Fibroblast of gingiva (primary cell): ENCODE measurements around the gene PDE4B.

Source experiments
- DNase-seq: peaks from one replicate; pipeline ENCODE4 v3.0.0-alpha.2; 2011; ENCODE audit warnings: low read depth

The PDE4B gene

GRCh38 chr1:66360285-66360724, 567.6 kb downstream of the PDE4B start:
- DNase-seq = no peak

- DNase-seq = no peak
These were observed 572.1 kb downstream of the PDE4B start for GRCh38 chr1:66364578-66365391.

DNA sequence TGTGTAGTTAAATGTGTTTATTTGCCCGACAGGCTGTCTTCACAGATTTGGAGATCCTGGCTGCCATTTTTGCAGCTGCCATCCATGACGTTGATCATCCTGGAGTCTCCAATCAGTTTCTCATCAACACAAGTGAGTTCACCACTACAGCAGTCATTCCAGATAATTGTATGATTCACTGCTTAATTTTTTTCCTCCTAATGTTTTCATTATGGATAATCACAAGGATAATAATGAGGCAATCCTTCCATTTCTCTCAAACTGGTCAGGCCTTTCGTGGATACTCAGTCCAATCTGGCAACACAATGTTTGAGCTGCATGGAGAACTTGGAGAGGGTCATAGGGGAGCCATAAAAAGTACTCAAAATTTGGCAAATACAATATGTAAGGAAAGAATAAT, 572.9 kb downstream of the PDE4B start:
- DNase-seq = peak; percentile 25

- DNase-seq = no peak
These were observed 573.9 kb downstream of the PDE4B start for GRCh38 chr1:66366634-66367033.

DNA sequence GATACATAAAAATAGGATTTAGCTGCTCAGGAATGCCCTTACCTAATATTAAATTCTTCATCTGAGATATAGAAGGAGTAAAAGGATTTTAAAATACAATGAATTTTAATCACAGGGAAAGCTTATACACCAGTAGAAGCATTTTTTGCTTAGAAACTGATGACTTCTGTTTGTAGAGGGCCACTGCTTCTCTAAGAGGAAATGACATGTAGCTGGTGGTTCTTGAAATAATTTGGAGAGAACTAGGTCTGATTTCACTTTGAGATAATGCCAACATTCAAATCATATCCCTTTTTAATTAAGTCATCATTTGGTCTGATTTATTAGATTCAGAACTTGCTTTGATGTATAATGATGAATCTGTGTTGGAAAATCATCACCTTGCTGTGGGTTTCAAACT, 574.7 kb downstream of the PDE4B start:
- no peak for DNase-seq

- peak; percentile 64 for DNase-seq
These were observed 575.6 kb downstream of the PDE4B start for GRCh38 chr1:66368261-66368660.

DNA sequence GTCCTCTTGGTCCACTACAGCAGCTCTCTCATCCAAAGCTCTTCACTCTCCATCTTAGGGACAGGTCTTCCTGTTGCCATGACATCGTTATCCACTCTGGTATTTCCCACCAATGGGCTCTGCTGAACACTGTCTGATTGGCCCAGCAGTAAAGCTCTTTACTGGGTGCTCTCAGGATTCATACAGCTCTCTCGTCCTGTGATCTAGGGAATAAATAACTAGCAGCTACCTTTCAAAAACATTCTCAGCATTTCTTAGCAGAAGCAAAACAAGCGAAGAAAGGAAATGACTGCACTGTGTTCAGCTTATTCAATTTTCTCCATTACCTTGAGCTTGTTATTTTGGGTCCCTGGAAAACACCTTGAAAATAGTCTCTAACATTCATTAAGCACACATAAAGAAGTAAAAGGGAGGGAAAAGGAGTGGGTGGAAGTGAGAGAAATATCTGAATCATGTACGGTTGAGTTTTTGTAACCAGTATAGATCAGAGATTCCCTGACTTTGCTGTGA, 577.8 kb downstream of the PDE4B start:
- DNase-seq = no peak

DNA sequence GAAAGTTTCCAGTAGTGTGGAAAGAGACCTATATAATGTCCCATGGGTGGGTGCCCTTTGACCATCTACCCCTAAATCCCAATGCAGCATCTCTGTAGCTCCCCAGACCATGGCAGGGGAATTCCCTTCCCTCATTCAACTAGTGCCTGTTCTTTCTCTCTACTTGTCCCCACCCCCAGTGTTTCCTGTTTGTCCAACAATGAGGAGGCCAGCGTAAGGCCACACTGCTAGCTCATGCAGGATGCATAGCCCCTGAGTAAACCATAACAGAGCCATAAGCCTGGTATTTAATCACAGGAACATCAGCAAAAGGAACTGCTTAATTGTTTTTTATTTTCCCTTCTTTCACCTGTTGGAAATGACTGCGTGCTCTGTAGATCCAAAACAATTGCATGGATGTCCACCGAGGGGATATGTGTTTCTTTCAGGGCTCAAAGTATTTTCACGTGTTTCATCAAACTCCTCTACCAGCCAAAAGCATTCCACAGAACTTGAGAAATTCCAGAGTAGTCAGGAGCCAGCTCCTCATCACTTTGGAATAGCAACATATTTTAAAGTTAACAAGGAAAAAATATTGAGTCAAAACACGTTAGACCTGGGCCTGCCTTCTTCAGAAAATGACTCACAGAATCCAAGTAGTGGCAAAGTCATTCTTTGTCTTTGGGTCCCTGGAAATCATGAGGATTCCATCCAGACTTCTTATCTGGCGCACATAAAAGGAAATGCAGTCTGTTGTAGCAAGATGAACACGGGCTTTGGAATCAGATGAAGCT, 578.7 kb downstream of the PDE4B start:
- DNase-seq = peak; percentile 17

DNA sequence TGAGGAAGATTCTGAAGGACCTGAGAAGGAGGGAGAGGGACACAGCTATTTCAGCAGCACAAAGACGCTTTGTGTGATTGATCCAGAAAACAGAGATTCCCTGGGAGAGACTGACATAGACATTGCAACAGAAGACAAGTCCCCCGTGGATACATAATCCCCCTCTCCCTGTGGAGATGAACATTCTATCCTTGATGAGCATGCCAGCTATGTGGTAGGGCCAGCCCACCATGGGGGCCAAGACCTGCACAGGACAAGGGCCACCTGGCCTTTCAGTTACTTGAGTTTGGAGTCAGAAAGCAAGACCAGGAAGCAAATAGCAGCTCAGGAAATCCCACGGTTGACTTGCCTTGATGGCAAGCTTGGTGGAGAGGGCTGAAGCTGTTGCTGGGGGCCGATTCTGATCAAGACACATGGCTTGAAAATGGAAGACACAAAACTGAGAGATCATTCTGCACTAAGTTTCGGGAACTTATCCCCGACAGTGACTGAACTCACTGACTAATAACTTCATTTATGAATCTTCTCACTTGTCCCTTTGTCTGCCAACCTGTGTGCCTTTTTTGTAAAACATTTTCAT, 579.9 kb downstream of the PDE4B start:
- no peak for DNase-seq

GRCh38 chr1:66373157-66373591, 580.5 kb downstream of the PDE4B start:
- DNase-seq = no peak

- DNase-seq = no peak
These were observed 581.5 kb downstream of the PDE4B start for GRCh38 chr1:66374148-66374547.

DNA sequence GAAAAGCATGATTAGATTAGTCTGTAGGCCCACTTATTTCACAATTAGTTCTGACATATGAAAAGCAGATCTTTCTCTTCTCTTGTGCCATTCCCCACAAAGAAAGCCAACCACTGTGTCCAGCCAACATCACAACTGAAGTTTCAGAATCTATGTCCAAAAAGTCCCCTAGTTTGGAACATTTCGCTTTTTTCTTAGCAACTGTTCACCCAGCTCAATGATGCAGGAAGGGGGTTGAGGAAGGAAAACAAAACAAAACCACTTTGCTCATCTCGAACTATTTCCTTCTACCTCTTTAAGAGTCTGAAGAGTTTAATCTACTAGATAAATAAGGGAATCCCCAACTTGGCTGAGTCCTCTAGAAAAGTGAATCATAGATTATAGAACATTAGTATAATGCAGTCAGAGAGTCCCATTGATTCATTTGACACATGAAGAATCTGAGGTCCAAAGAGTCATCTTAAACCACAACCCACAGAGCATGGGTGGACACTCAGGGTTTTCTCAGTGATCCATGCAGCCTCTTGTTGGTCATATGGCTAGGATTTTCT, 581.9 kb downstream of the PDE4B start:
- DNase-seq = peak; percentile 81

- DNase-seq = peak; percentile 86
These were observed 582.4 kb downstream of the PDE4B start for GRCh38 chr1:66375125-66375524.

GRCh38 chr1:66380452-66381212, 587.9 kb downstream of the PDE4B start:
- peak; percentile 69 for DNase-seq

GRCh38 chr1:66381621-66382275, 589.1 kb downstream of the PDE4B start:
- DNase-seq = no peak

DNA sequence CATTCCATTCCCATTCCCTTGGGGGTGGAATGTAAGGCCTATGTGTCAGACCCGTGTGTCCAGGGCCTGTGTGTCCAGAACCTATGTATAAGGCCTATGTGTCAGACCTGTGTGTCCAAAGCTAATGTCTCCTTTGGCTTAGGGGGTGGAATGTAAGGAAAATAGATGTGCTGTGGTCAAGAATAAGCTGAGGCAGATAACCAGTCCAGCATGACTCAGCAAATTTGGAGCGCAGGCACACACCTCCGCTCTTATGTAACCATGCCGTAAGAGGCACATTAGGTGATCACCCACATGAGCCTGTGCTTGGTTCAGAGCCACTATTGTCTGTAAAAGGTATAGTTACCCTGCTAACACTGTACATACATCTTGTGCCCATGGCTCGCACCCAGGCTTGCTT, 590.5 kb downstream of the PDE4B start:
- no peak for DNase-seq

DNA sequence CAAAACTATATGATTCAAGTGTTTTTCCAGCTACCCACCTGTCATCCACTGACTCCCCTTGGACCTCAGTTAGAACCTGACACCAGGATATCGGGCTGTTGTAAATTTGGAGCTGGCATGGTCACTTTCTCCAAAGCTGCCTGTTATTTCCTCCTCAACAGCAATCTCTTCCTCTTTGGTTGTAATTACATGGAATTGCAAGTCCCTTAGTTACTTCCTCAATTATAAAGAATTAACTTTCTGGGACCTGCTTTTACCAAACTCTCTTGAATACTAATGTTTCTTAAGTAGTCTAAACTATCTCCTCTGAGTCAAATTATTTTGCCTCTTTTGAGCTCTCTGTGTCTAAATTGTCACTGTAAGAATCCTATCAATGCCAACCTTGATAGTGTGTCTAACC, 590.9 kb downstream of the PDE4B start:
- DNase-seq = no peak

DNA sequence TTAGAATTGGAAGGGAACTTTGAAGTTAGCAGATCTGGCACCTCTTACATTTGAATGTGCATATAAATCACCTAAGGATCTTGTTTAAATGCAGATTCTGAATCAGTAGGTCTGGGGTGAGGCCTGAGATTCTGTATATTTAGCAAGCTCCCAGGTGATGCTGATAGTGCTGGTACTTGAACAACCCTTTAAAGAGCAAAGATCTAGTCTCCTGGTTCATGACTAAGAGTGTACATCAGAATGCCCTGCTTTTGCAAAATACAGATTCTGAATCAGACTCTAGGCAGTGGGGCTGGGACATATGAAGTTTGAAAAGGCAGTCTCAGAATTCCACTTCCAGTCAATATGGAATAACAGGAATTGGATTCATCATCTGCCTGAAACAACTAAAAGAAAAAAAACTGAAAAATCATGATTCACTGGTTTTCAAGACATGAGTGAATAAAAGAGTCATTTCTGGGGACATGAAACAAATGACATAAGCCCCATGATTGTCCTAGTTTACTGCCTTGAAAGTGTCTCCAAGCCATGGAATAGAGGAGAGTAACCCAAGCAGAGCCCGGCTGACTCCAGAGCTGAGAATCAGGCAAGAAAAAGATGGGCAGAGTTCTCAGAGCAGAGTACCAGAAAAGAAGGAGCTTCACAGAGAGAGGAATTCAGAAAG, 591.7 kb downstream of the PDE4B start:
- no peak for DNase-seq

- DNase-seq = no peak
These were observed 594.0 kb downstream of the PDE4B start for GRCh38 chr1:66386712-66387111.

DNA sequence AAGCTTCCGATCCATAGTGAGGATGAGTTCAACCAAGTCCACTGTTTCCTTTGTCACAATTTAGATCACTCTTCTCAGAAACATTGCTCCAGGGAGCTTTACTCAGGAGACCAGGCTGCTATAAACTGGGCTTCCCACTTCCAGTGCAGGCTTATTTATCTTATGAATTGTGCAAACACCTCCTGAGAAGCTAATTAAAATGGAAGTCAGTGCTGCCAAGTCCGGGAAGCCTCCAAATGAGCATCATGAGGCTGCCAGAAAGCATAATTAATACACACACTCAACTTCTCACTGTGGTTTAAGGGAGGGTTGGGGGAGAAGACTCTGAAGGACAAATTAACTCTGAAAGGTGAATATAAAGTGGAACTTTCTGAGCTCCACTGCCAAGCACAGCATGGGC, 596.2 kb downstream of the PDE4B start:
- no peak for DNase-seq
